H1 (cell line): ENCODE results near the gene WDR11. TPM values are rescaled to one million over a fixed set of nuclear protein-coding genes. Genes with fewer than 3 reads are reported as not detected.

Experiments
- CTCF ChIA-PET: fragments of 300-600 bp; sonication (Branson Sonifier 250); formaldehyde crosslinking; loops from one replicate; lab custom pipeline; 2021; ENCODE audit not compliant: partially characterized antibody; lab: Charles Lee
- POLR2A ChIA-PET: fragments of 300-600 bp; sonication (Branson Sonifier 250); formaldehyde crosslinking; loops from one replicate; lab custom pipeline; 2021; ENCODE audit warnings: inconsistent platforms; ENCODE audit not compliant: partially characterized antibody; lab: Charles Lee
- DNase-seq, 2 experiments: peaks; one replicate each; pipeline versions ENCODE4 v3.0.0 to v3.0.0-alpha.2; 2010 to 2022; ENCODE audit warnings: low spot score in 2 of 2, low read depth in 1 of 2, mixed read lengths in 1 of 2
- FAIRE-seq: peaks from 2 replicates; lab custom pipeline; 2011; peaks lifted over from hg19 to GRCh38; lab: Jason Lieb, UNC
- H2AFZ ChIP-seq: 2 replicates; pipeline ENCODE4 v1.8.1; 2012; ENCODE audit warnings: low read length, inconsistent platforms
- H2AK5ac ChIP-seq: 2 replicates; pipeline ENCODE4 v1.6.1; 2013; ENCODE audit warnings: low read depth, low read length
- H2BK120ac ChIP-seq: replicated peaks from 2 replicates; pipeline ENCODE3; 2013; ENCODE audit warnings: low read depth, low read length, inconsistent platforms
- H2BK12ac ChIP-seq: 2 replicates; pipeline ENCODE4 v1.6.1; 2013; ENCODE audit warnings: low read depth, low read length
- H2BK15ac ChIP-seq: 2 replicates; pipeline ENCODE4 v1.6.1; 2013; ENCODE audit warnings: low read length
- H2BK20ac ChIP-seq: 2 replicates; pipeline ENCODE4 v1.6.1; 2013; ENCODE audit warnings: low read length
- H2BK5ac ChIP-seq: 2 replicates; pipeline ENCODE4 v1.6.1; 2013; ENCODE audit warnings: low read depth, low read length
- H3K14ac ChIP-seq: 2 replicates; pipeline ENCODE4 v1.6.1; 2013; ENCODE audit warnings: inconsistent platforms; ENCODE audit not compliant: insufficient read length
- H3K18ac ChIP-seq: 2 replicates; pipeline ENCODE4 v1.6.1; 2013; ENCODE audit warnings: low read length; ENCODE audit errors: extremely low read depth
- H3K23ac ChIP-seq: 2 replicates; pipeline ENCODE4 v1.6.1; 2013; ENCODE audit warnings: inconsistent platforms; ENCODE audit not compliant: insufficient read length
- H3K23me2 ChIP-seq: 2 replicates; pipeline ENCODE4 v1.6.1; 2013; ENCODE audit warnings: low read depth, low read length
- H3K27ac ChIP-seq: 2 replicates; pipeline ENCODE4 v1.6.1; 2011; ENCODE audit warnings: low read depth, low read length, inconsistent platforms
- H3K27me3 ChIP-seq, 4 experiments: replicated peaks in 1 of 4; 1 replicate in 1 of 4; 2 replicates in 3 of 4; pipeline versions ENCODE4 v1.6.1 to v1.8.1; 2011 to 2013; ENCODE audit warnings: low read length in 3 of 4, mild to moderate bottlenecking in 3 of 4, inconsistent platforms in 2 of 4, mixed read lengths in 2 of 4, moderate library complexity in 1 of 4; ENCODE audit not compliant: control insufficient read depth in 3 of 4, insufficient read depth in 3 of 4; ENCODE audit errors: extremely low read depth in 1 of 4
- H3K36me3 ChIP-seq, 4 experiments: 2 replicates each; pipeline versions ENCODE4 v1.6.1 to v1.8.1; 2011 to 2013; ENCODE audit warnings: mild to moderate bottlenecking in 4 of 4, low read length in 3 of 4, moderate library complexity in 2 of 4, control low read depth in 1 of 4, inconsistent platforms in 1 of 4; ENCODE audit not compliant: insufficient read depth in 4 of 4, control insufficient read depth in 2 of 4
- H3K4ac ChIP-seq: replicated peaks from 2 replicates; pipeline ENCODE3; 2013; ENCODE audit warnings: low read length, low read depth, mixed read lengths, inconsistent platforms; ENCODE audit not compliant: insufficient read length
- H3K4me1 ChIP-seq, 4 experiments: replicated peaks in 1 of 4; 1 replicate in 1 of 4; 2 replicates in 3 of 4; pipeline versions ENCODE4 v1.6.1 to v1.8.1; 2011 to 2013; ENCODE audit warnings: low read length in 3 of 4, inconsistent platforms in 2 of 4, mixed read lengths in 1 of 4; ENCODE audit not compliant: insufficient read depth in 4 of 4, control insufficient read depth in 3 of 4
- H3K4me2 ChIP-seq, 2 experiments: 2 replicates each; pipeline versions ENCODE4 v1.6.1 to v1.8.1; 2011 to 2013; ENCODE audit warnings: low read depth in 2 of 2, low read length in 2 of 2, control low read depth in 1 of 2, inconsistent platforms in 1 of 2, mild to moderate bottlenecking in 1 of 2; ENCODE audit not compliant: insufficient read depth in 1 of 2
- H3K4me3 ChIP-seq, 4 experiments: fragments of 200-600, 300-600 bp in 1 of 4; sonication (generic), shearing (Covaris generic), sonication (Bioruptor Twin) in 1 of 4; 2 replicates each; pipeline versions ENCODE4 v1.5.1 to v1.8.1; 2011 to 2016; ENCODE audit warnings: low read length in 4 of 4, low read depth in 3 of 4, control low read depth in 2 of 4, inconsistent platforms in 2 of 4, mild to moderate bottlenecking in 2 of 4, mixed read lengths in 1 of 4, moderate library complexity in 1 of 4; ENCODE audit not compliant: insufficient read depth in 2 of 4; ENCODE audit errors: extremely low read depth in 1 of 4
- H3K56ac ChIP-seq: replicated peaks from 2 replicates; pipeline ENCODE3; 2013; ENCODE audit warnings: low read depth, mild to moderate bottlenecking, mixed read lengths, low read length, inconsistent platforms; ENCODE audit not compliant: insufficient read length
- H3K79me1 ChIP-seq: 2 replicates; pipeline ENCODE4 v1.6.1; 2013; ENCODE audit warnings: low read depth, low read length, control low read depth
- H3K79me2 ChIP-seq, 2 experiments: 2 replicates each; pipeline versions ENCODE4 v1.6.1 to v1.8.1; 2012 to 2013; ENCODE audit warnings: low read length in 2 of 2, mild to moderate bottlenecking in 2 of 2, inconsistent platforms in 1 of 2; ENCODE audit not compliant: insufficient read depth in 2 of 2, control insufficient read depth in 1 of 2
- H3K9ac ChIP-seq, 4 experiments: replicated peaks in 1 of 4; 1 replicate in 1 of 4; 2 replicates in 3 of 4; pipeline versions ENCODE4 v1.6.1 to v1.8.1; 2011 to 2013; ENCODE audit warnings: low read depth in 3 of 4, low read length in 3 of 4, control low read depth in 2 of 4, mild to moderate bottlenecking in 2 of 4, moderate library complexity in 2 of 4, inconsistent platforms in 1 of 4; ENCODE audit errors: extremely low read depth in 1 of 4
- H3K9me3 ChIP-seq, 2 experiments: 2 replicates each; pipeline versions ENCODE4 v1.6.1 to v1.8.1; 2012 to 2013; ENCODE audit warnings: mild to moderate bottlenecking in 2 of 2, moderate library complexity in 2 of 2, control low read depth in 1 of 2, inconsistent platforms in 1 of 2, low read depth in 1 of 2, low read length in 1 of 2, mixed read lengths in 1 of 2; ENCODE audit not compliant: insufficient read depth in 2 of 2
- H4K20me1 ChIP-seq, 2 experiments: replicated peaks in 1 of 2; 2 replicates each; pipeline versions ENCODE3 to v1.8.1; 2011 to 2013; ENCODE audit warnings: inconsistent platforms in 2 of 2, low read length in 2 of 2, mild to moderate bottlenecking in 1 of 2; ENCODE audit not compliant: insufficient read depth in 2 of 2, control insufficient read depth in 1 of 2
- H4K5ac ChIP-seq: 2 replicates; pipeline ENCODE4 v1.6.1; 2013; ENCODE audit warnings: low read length, low read depth, mixed read lengths, inconsistent platforms; ENCODE audit not compliant: insufficient read length
- H4K8ac ChIP-seq: 2 replicates; pipeline ENCODE4 v1.8.0; 2013; ENCODE audit warnings: mild to moderate bottlenecking, moderate library complexity, low read length, inconsistent platforms; ENCODE audit not compliant: insufficient read depth; ENCODE audit errors: extremely low read depth
- H4K91ac ChIP-seq: replicated peaks from 2 replicates; pipeline ENCODE3; 2013; ENCODE audit warnings: low read length, mixed read lengths, inconsistent platforms; ENCODE audit not compliant: insufficient read length
- CBX8 ChIP-seq: fragments of 300-800, 300-1000 bp; sonication (generic); IDR thresholded peaks from 2 replicates; pipeline ENCODE4 v1.7.1; 2016; ENCODE audit warnings: low read depth, low read length, borderline replicate concordance
- HDAC6 ChIP-seq: IDR thresholded peaks from one replicate; pipeline ENCODE4 v1.7.1; 2012; ENCODE audit warnings: low read depth, mild to moderate bottlenecking, inconsistent platforms, low read length, moderate library complexity
- KDM4A ChIP-seq: IDR thresholded peaks from one replicate; pipeline ENCODE4 v1.7.1; 2012; ENCODE audit warnings: low read depth, mild to moderate bottlenecking, moderate library complexity, low read length, inconsistent platforms; ENCODE audit not compliant: severe bottlenecking
- NANOG ChIP-seq: IDR thresholded peaks from 2 replicates; pipeline ENCODE4 v1.6.1; 2011; ENCODE audit warnings: low read length, low read depth, mild to moderate bottlenecking, inconsistent platforms; ENCODE audit not compliant: insufficient read depth, poor library complexity, severe bottlenecking
- NRF1 ChIP-seq: IDR thresholded peaks from 2 replicates; pipeline ENCODE4 v1.6.1; 2011; ENCODE audit warnings: mild to moderate bottlenecking, low read depth, low read length, improper control_type of control experiment
- RBBP5 ChIP-seq: IDR thresholded peaks from 2 replicates; pipeline ENCODE4 v1.7.1; 2012; ENCODE audit warnings: low read depth, mild to moderate bottlenecking, inconsistent platforms, low read length, moderate library complexity, borderline replicate concordance
- RFX5 ChIP-seq: IDR thresholded peaks from 2 replicates; pipeline ENCODE4 v1.6.1; 2011; ENCODE audit warnings: low read depth, low read length, improper control_type of control experiment, borderline replicate concordance
- RXRA ChIP-seq: IDR thresholded peaks from 2 replicates; pipeline ENCODE4 v1.6.1; 2011; ENCODE audit warnings: low read depth, mild to moderate bottlenecking, low read length, moderate library complexity; ENCODE audit not compliant: insufficient read depth
- SP1 ChIP-seq: IDR thresholded peaks from 2 replicates; pipeline ENCODE4 v1.6.1; 2011; ENCODE audit warnings: low read depth, low read length
- TAF1 ChIP-seq: IDR thresholded peaks from 2 replicates; pipeline ENCODE4 v1.6.1; 2011; ENCODE audit warnings: mild to moderate bottlenecking, low read depth, low read length
- ZNF274 ChIP-seq: IDR thresholded peaks from 2 replicates; pipeline ENCODE4 v1.7.0; 2012; ENCODE audit warnings: low read length, borderline replicate concordance; ENCODE audit errors: extremely low read depth
- WGBS, 2 experiments: shearing (Covaris generic) in 1 of 2; methylation state at CpG; one replicate each; pipeline versions ENCODE4 v1.1.6 to v1.1.7; 2013 to 2015; ENCODE audit warnings: low lambda C conversion rate in 2 of 2, mixed read lengths in 2 of 2, inconsistent platforms in 1 of 2, low coverage in 1 of 2, missing lambda C conversion rate in 1 of 2; ENCODE audit not compliant: insufficient replicate concordance in 2 of 2, insufficient coverage in 1 of 2, insufficient read length in 1 of 2; ENCODE audit errors: extremely low coverage in 1 of 2, missing lambda C conversion rate in 1 of 2; 5-methylcytosine and 5-hydroxymethylcytosine counted together
- polyA plus RNA-seq, 7 experiments: library from polyadenylated mRNA; depleted of rRNA in 3 of 7; stranded (reverse) in 5 of 7; unstranded in 2 of 7; fragments of >200 nt in 5 of 7; fragments of 200-250 nt in 2 of 7; gene quantifications; 1 replicate in 5 of 7; 2 replicates in 1 of 7; 4 replicates in 1 of 7; pipeline versions ENCODE4 v1.2.1 to v1.2.3, GENCODE V29; 2011 to 2013; ENCODE audit warnings: missing spikeins in 2 of 7, mixed read lengths in 2 of 7
- total RNA-seq: library from RNA; stranded (reverse); fragmentation: NEBNext Ultra II Directional; extraction: Animal tissue kit (Norgen Biotek cat#: 25700); gene quantifications from 2 replicates; pipeline ENCODE4 v1.2.1, GENCODE V29; 2021
- TF ChIP-seq, protein P1 (sequence below): IDR thresholded peaks from 2 replicates; pipeline ENCODE4 v1.6.1; 2012; ENCODE audit warnings: low read length, inconsistent platforms
- TF ChIP-seq, protein P2 (sequence below): IDR thresholded peaks from 2 replicates; pipeline ENCODE4 v1.6.1; 2012; ENCODE audit warnings: inconsistent platforms

The WDR11 gene
- total and polyA plus RNA-seq, 2 of the 8 experiments (the other 6 are each of a cell fraction or from before 2014, with no cell fraction given) = 39.7 to 41.9 TPM

DNA sequence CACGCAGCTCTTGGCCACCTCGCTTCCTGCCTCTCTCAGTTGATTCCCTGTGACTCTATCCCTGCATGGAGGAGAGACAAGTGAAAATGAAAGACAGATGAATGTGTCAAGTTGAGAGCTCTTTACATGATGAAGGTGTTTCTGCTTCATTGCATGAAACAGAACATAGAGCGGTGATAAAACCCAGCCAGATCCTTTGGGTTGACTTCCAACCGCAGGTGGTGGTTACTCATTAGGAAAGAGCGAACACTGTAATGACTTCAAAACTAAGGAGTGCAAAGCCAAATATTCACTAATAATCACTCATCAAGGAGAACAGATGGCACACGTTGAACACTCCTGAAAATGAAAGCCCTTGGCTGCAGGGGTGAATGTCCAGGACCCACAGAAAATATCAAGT lies 31.8 kb upstream of the WDR11 start:
- 88% methylated on average over 6 of the region's 6 CpGs; no CpG with 5 or more reads in 1 of the 2 experiments for WGBS, 2 experiments
- no peaks in the 10 kb centered on the region for H3K79me1 ChIP-seq
- H2BK5ac ChIP-seq = no peak overlapping the region
- H3K36me3 ChIP-seq = no peaks in the 10 kb centered on the region
- H4K8ac ChIP-seq = no peak overlapping the region
- no peaks in the 10 kb centered on the region for H4K20me1 ChIP-seq
- no peak overlapping the region for H2BK15ac ChIP-seq
- H3K27ac ChIP-seq = no peak overlapping the region
- no peak overlapping the region for H2AK5ac ChIP-seq
- no peak overlapping the region for H3K4me2 ChIP-seq
- no peak overlapping the region for H2BK12ac ChIP-seq
- no peak overlapping the region for H2BK20ac ChIP-seq
- no peaks in the 10 kb centered on the region for H3K9me3 ChIP-seq
- H2BK120ac ChIP-seq = no peak overlapping the region
- POLR2A ChIA-PET = no interaction called here
- H3K14ac ChIP-seq = no peak overlapping the region
- no peak overlapping the region for H2AFZ ChIP-seq
- H3K23me2 ChIP-seq = no peaks in the 10 kb centered on the region
- DNase-seq (no peak), FAIRE-seq (no peak)
- no peak overlapping the region for H4K5ac ChIP-seq
- H3K79me2 ChIP-seq = no peaks in the 10 kb centered on the region
- no peak overlapping the region for H3K9ac ChIP-seq
- H4K91ac ChIP-seq = no peak overlapping the region
- no peak overlapping the region for H3K4me3 ChIP-seq
- no peaks in the 10 kb centered on the region for H3K27me3 ChIP-seq
- H3K56ac ChIP-seq = no peak overlapping the region
- no peak overlapping the region for H3K18ac ChIP-seq
- CTCF ChIA-PET = interaction anchor here (0.6 kb wide), 1 partner anchor 1068 kb away, joined by 3 read pairs; no protein-coding TSS in a partner anchor
- no peak overlapping the region for H3K4ac ChIP-seq
- no peak overlapping the region for H3K23ac ChIP-seq
- peaks cover 0 to 5% (median 0%) of the 10 kb centered on the region in 4 experiments; a peak in 1 of 7 replicates for H3K4me1 ChIP-seq
- no peak for TF ChIP-seq TAF1
- TF ChIP-seq KDM4A = no peak
- TF ChIP-seq ZNF274 = no peak
- no peak for TF ChIP-seq RFX5
- no peak for TF ChIP-seq NANOG
- no peak for TF ChIP-seq HDAC6
- TF ChIP-seq SP1 = no peak
- TF ChIP-seq, protein P1, sequence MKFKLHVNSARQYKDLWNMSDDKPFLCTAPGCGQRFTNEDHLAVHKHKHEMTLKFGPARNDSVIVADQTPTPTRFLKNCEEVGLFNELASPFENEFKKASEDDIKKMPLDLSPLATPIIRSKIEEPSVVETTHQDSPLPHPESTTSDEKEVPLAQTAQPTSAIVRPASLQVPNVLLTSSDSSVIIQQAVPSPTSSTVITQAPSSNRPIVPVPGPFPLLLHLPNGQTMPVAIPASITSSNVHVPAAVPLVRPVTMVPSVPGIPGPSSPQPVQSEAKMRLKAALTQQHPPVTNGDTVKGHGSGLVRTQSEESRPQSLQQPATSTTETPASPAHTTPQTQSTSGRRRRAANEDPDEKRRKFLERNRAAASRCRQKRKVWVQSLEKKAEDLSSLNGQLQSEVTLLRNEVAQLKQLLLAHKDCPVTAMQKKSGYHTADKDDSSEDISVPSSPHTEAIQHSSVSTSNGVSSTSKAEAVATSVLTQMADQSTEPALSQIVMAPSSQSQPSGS = no peak
- TF ChIP-seq, protein P2, sequence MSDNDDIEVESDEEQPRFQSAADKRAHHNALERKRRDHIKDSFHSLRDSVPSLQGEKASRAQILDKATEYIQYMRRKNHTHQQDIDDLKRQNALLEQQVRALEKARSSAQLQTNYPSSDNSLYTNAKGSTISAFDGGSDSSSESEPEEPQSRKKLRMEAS = no peak
- no peak for TF ChIP-seq CBX8
- no peak for TF ChIP-seq RBBP5
- no peak for TF ChIP-seq RXRA
- TF ChIP-seq NRF1 = no peak
